A673 (cell line): ENCODE data around the gene TTYH3. TPM values are rescaled to one million over a fixed set of nuclear protein-coding genes. Genes with fewer than 3 reads are reported as not detected.
"Not testable (repeated sequence)": the region's sequence is repeated elsewhere in the genome, so short reads cannot be mapped to it uniquely, and the experiment has no call there.

Experiments used
- BruUV-seq: library from RNA; stranded (reverse); fragments of 400-500 nt; replicated peaks from 2 replicates; lab custom pipeline; 2021; lab: Mats Ljungman, UMichigan
- CTCF ChIA-PET: fragments of 300-600 bp; sonication (Branson Sonifier 250); formaldehyde crosslinking; loops from one replicate; lab custom pipeline; 2022; ENCODE audit warnings: antibody characterized with exemption; lab: Charles Lee
- POLR2A ChIA-PET: fragments of 300-600 bp; sonication (Branson Sonifier 250); formaldehyde crosslinking; loops from one replicate; lab custom pipeline; 2022; ENCODE audit warnings: antibody characterized with exemption; ENCODE audit not compliant: low non-redundant PET; lab: Charles Lee
- DNase-seq: peaks from one replicate; pipeline ENCODE4 v3.0.0-alpha.2; 2015; ENCODE audit warnings: low spot score
- H3K27ac ChIP-seq: fragments of 200-600 bp; sonication (generic); 2 replicates; pipeline ENCODE4 v1.5.1; 2016; ENCODE audit warnings: mixed run types, low read depth, mild to moderate bottlenecking, mixed read lengths, antibody characterized with exemption, low read length; ENCODE audit not compliant: poor library complexity, severe bottlenecking
- H3K27me3 ChIP-seq: fragments of 200-600 bp; sonication (generic); replicated peaks from 2 replicates; pipeline ENCODE4 v1.6.1; 2017; ENCODE audit warnings: mixed run types, low read depth, mild to moderate bottlenecking, mixed read lengths, antibody characterized with exemption, low read length; ENCODE audit not compliant: insufficient read depth, poor library complexity
- H3K36me3 ChIP-seq: fragments of 200-600 bp; sonication (generic); 2 replicates; pipeline ENCODE4 v1.6.1; 2016; ENCODE audit warnings: mixed run types, mild to moderate bottlenecking, mixed read lengths, antibody characterized with exemption, low read length; ENCODE audit not compliant: insufficient read depth, poor library complexity, severe bottlenecking
- H3K4me1 ChIP-seq: fragments of 200-600 bp; sonication (generic); 2 replicates; pipeline ENCODE4 v1.6.1; 2017; ENCODE audit warnings: mixed run types, mild to moderate bottlenecking, mixed read lengths, antibody characterized with exemption, low read length; ENCODE audit not compliant: insufficient read depth, poor library complexity, severe bottlenecking
- H3K4me3 ChIP-seq: fragments of 200-600 bp; sonication (generic); 2 replicates; pipeline ENCODE4 v1.5.1; 2016; ENCODE audit warnings: low read depth, mixed run types, mild to moderate bottlenecking, mixed read lengths, low read length; ENCODE audit not compliant: poor library complexity, severe bottlenecking
- H3K9me3 ChIP-seq: fragments of 200-600 bp; sonication (generic); 2 replicates; pipeline ENCODE4 v1.6.1; 2016; ENCODE audit warnings: mixed run types, low read depth, mild to moderate bottlenecking, mixed read lengths, antibody characterized with exemption, low read length; ENCODE audit not compliant: poor library complexity, severe bottlenecking
- EZH2 ChIP-seq: fragments of 200-600 bp; sonication (generic); IDR thresholded peaks from 2 replicates; pipeline ENCODE4 v1.6.1; 2017; ENCODE audit warnings: borderline replicate concordance, low read depth, mild to moderate bottlenecking, mixed read lengths, antibody characterized with exemption, low read length; ENCODE audit not compliant: poor library complexity, severe bottlenecking
- intact Hi-C: fragments of 100-400 bp; cut with micrococcal nuclease; formaldehyde crosslinking; loops from one replicate; pipeline ENCODE4 v1.10.0; 2022; ENCODE audit not compliant: unreplicated experiment
- total RNA-seq: library from RNA; stranded (reverse); gene quantifications from 2 replicates; pipeline ENCODE4 v1.2.3, GENCODE V29; 2021
- TF ChIP-seq, protein P1 (sequence below): fragments of 300-800, 200-600 bp; sonication (generic); conservative IDR thresholded peaks from 2 replicates; pipeline ENCODE4 v1.5.1; 2017; ENCODE audit warnings: low read depth, mild to moderate bottlenecking, antibody characterized with exemption, low read length, moderate library complexity, mixed read lengths

The TTYH3 gene
- total RNA-seq, 1 experiment from 2014 or later: 248 TPM

DNA sequence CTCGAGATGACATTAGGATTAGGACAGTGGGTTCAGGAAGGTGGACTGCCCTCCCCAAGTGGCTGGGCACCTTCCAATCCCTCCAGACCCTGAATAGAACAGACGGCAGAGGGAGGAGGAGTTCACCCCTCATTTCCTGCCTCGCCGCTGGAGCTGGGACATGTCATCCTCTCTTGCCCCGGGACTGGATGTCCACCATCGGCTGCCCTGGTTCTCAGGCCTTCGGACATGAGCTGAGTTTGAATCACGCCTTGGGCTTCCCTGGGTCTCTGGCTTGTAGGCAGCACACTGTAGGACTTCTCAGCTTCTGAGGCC lies 62.3 kb downstream of the TTYH3 start:
- POLR2A ChIA-PET, CTCF ChIA-PET, BruUV-seq: not testable (repeated sequence)

DNA sequence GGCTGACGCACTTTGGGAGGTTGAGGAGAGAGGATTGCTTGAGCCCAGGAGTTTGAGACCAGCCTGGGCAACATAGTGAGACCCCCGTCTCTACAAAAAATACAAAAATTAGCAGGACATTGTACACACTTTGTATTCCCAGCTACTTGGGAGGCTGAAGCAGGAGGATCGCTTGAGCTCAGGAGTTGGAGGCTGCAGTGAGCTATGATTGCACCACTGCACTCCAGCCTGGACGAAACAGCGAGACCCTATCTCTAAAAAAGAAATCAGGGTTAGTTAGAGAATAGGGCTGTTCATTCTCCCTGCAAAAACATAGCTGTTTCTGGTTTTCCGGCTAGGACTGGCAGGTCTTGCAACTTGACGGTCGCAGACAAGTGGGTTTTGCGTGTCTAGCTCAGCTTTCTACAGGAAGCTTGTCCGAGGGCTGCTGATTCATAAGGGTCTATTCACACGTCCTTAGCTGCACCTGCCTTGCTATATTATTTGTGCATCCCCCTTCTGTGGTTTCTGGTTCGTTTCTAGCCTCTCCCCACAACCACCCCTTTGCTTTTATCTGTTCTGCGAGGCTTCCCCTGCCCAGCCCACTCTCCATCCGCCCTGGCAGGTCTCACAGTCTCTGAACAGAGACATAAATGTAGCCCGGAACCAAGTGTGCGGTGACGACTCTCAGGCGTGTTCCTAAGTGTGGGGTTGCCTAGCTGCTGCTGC lies 66.9 kb downstream of the TTYH3 start:
- no peaks in the 10 kb centered on the region for H3K36me3 ChIP-seq
- no peaks in the 10 kb centered on the region for H3K27me3 ChIP-seq
- H3K9me3 ChIP-seq: no peaks in the 10 kb centered on the region
- ChIA-PET CTCF (no interaction called here), POLR2A (no interaction called here)
- no peak for DNase-seq
- no peak overlapping the region for H3K27ac ChIP-seq
- intact Hi-C loops: no loop called here
- no peak for TF ChIP-seq EZH2
- TF ChIP-seq, protein P1, sequence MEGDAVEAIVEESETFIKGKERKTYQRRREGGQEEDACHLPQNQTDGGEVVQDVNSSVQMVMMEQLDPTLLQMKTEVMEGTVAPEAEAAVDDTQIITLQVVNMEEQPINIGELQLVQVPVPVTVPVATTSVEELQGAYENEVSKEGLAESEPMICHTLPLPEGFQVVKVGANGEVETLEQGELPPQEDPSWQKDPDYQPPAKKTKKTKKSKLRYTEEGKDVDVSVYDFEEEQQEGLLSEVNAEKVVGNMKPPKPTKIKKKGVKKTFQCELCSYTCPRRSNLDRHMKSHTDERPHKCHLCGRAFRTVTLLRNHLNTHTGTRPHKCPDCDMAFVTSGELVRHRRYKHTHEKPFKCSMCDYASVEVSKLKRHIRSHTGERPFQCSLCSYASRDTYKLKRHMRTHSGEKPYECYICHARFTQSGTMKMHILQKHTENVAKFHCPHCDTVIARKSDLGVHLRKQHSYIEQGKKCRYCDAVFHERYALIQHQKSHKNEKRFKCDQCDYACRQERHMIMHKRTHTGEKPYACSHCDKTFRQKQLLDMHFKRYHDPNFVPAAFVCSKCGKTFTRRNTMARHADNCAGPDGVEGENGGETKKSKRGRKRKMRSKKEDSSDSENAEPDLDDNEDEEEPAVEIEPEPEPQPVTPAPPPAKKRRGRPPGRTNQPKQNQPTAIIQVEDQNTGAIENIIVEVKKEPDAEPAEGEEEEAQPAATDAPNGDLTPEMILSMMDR: no peak
- no peak overlapping the region for H3K4me3 ChIP-seq
- H3K4me1 ChIP-seq: no peaks in the 10 kb centered on the region
- no TSS peak for BruUV-seq

More for the DNA sequence above, 62.3 kb downstream of the TTYH3 start:
- peaks cover 16% of the 10 kb centered on the region for H3K27me3 ChIP-seq
- H3K4me3 ChIP-seq, H3K9me3 ChIP-seq, DNase-seq, H3K27ac ChIP-seq, H3K4me1 ChIP-seq, H3K36me3 ChIP-seq, intact Hi-C loops: not testable (repeated sequence)

DNA sequence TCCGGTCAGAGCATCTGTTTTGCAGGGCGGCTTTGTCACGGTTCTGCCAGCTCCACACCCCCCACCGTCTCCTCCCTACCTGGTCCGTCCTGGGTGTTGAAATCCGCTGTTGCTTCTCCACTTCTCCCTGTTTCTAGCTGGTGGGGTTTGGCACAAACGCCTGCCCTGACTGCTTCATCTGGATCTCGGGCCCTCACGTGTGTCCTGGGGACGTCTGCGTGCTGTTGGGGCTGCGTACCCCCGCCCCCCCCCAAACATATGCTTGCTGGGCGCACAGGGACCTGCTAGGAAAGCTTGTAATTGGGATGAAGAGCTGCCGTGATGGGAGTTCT lies 67.5 kb downstream of the TTYH3 start:
- ChIA-PET POLR2A (no interaction called here), CTCF (no interaction called here)
- BruUV-seq: no TSS peak

More for the DNA sequence above, 67.5 kb downstream of the TTYH3 start:
- intact Hi-C loops: no loop called here
- no peaks in the 10 kb centered on the region for H3K36me3 ChIP-seq
- no peaks in the 10 kb centered on the region for H3K9me3 ChIP-seq
- no peak overlapping the region for H3K27ac ChIP-seq
- H3K4me1 ChIP-seq: no peaks in the 10 kb centered on the region
- H3K27me3 ChIP-seq: no peaks in the 10 kb centered on the region
- TF ChIP-seq EZH2: no peak
- TF ChIP-seq, protein P1: no peak
- no peak for DNase-seq
- H3K4me3 ChIP-seq: no peak overlapping the region
